ENCODE data around the gene THYN1. TPM values are rescaled to one million over a fixed set of nuclear protein-coding genes. Genes with fewer than 3 reads are reported as not detected.

The THYN1 gene
- total and polyA plus RNA-seq, 4 donors = 30.1 to 67.4 (median 35.8) TPM

GRCh38 chr11:134275534-134276395 lies 22.6 kb upstream of the THYN1 start, which contains the start of gene GLB1L3:
Gene GLB1L3, plus strand, starts transcription at chr11:134276379. Its CDS starts 362 bp downstream, at chr11:134276741.
- DNase-seq = peak; percentile 35 to 53 (median 47)
- Histone ChIP-seq H3K27me3 (ENCODE audit: control insufficient read depth in 3 of 3, insufficient read depth in 3 of 3, low read length in 2 of 3) (peaks cover 3 to 84% (median 74%) of the 10 kb centered on the region in 3 donors), H3K9ac (ENCODE audit: insufficient read depth in 1 of 2, low read length in 2 of 2) (no peak within 1 kb of the TSS)

GRCh38 chr11:134275188-134275533 lies 22.0 kb upstream of the THYN1 start:
- no peak for DNase-seq
- H3K4me3 ChIP-seq = no peak overlapping the region

More at GRCh38 chr11:134275534-134276395, 22.6 kb upstream of the THYN1 start, which contains the start of gene GLB1L3:
- peaks cover 0 to 21% (median 0%) of the 10 kb centered on the region in 5 donors for H3K4me1 ChIP-seq (ENCODE audit: control insufficient read depth in 5 of 5, insufficient read depth in 5 of 5, low read length in 5 of 5)
- no peaks in the 10 kb centered on the region for H3K36me3 ChIP-seq (ENCODE audit: control insufficient read depth in 4 of 4, insufficient read depth in 4 of 4, low read length in 4 of 4)
- H3K27ac ChIP-seq (ENCODE audit: low read depth in 1 of 2, low read length in 1 of 2) = no peak within 1 kb of the TSS
- H3K9me3 ChIP-seq (ENCODE audit: control insufficient read depth in 4 of 4, insufficient read depth in 3 of 4, low read length in 3 of 4) = peaks cover 0 to 6% (median 4%) of the 10 kb centered on the region in 4 donors
- no peak for TF ChIP-seq CTCF (IDR thresholded peaks at IDR 0.05; ENCODE audit: control extremely low read depth, extremely low read depth)
- 2% methylated on average over 67 to 68 of the region's 68 CpGs for WGBS, 2 donors
- ATAC-seq (ENCODE audit: insufficient read depth, low FRiP score) = peak; percentile 65
- H3K4me3 ChIP-seq = no peak within 1 kb of the TSS

GRCh38 chr11:134273317-134273712 lies 20.2 kb upstream of the THYN1 start:
- Histone ChIP-seq H3K4me3 (no peak overlapping the region), H3K4me1 (ENCODE audit: control insufficient read depth in 5 of 5, insufficient read depth in 5 of 5, low read length in 5 of 5) (peaks cover 0 to 21% (median 0%) of the 10 kb centered on the region in 5 donors), H3K27me3 (ENCODE audit: control insufficient read depth in 3 of 3, insufficient read depth in 3 of 3, low read length in 2 of 3) (peaks cover 6 to 68% (median 63%) of the 10 kb centered on the region in 3 donors), H3K36me3 (ENCODE audit: control insufficient read depth in 4 of 4, insufficient read depth in 4 of 4, low read length in 4 of 4) (no peaks in the 10 kb centered on the region), H3K27ac (ENCODE audit: low read depth in 1 of 2, low read length in 1 of 2) (no peak overlapping the region), H3K9ac (ENCODE audit: insufficient read depth in 1 of 2, low read length in 2 of 2) (no peak overlapping the region), H3K9me3 (ENCODE audit: control insufficient read depth in 4 of 4, insufficient read depth in 3 of 4, low read length in 3 of 4) (peaks cover 0 to 4% (median under 1%) of the 10 kb centered on the region in 4 donors)
- DNase-seq = no peak
- 31 to 50% methylated on average over 3 of the region's 3 CpGs for WGBS, 2 donors
- no peak for TF ChIP-seq CTCF (IDR thresholded peaks at IDR 0.05; ENCODE audit: control extremely low read depth, extremely low read depth)
- ATAC-seq (ENCODE audit: insufficient read depth, low FRiP score) = no peak

More at GRCh38 chr11:134275188-134275533, 22.0 kb upstream of the THYN1 start:
- 20 to 28% methylated on average over 5 of the region's 5 CpGs for WGBS, 2 donors
- peaks cover 0 to 21% (median 0%) of the 10 kb centered on the region in 5 donors for H3K4me1 ChIP-seq (ENCODE audit: control insufficient read depth in 5 of 5, insufficient read depth in 5 of 5, low read length in 5 of 5)
- H3K9ac ChIP-seq (ENCODE audit: insufficient read depth in 1 of 2, low read length in 2 of 2) = no peak overlapping the region
- H3K27me3 ChIP-seq (ENCODE audit: control insufficient read depth in 3 of 3, insufficient read depth in 3 of 3, low read length in 2 of 3) = peaks cover 6 to 78% (median 78%) of the 10 kb centered on the region in 3 donors
- no peak overlapping the region for H3K27ac ChIP-seq (ENCODE audit: low read depth in 1 of 2, low read length in 1 of 2)
- no peak for TF ChIP-seq CTCF (IDR thresholded peaks at IDR 0.05; ENCODE audit: control extremely low read depth, extremely low read depth)
- peaks cover 0 to 6% (median 4%) of the 10 kb centered on the region in 4 donors for H3K9me3 ChIP-seq (ENCODE audit: control insufficient read depth in 4 of 4, insufficient read depth in 3 of 4, low read length in 3 of 4)
- no peaks in the 10 kb centered on the region for H3K36me3 ChIP-seq (ENCODE audit: control insufficient read depth in 4 of 4, insufficient read depth in 4 of 4, low read length in 4 of 4)
- no peak for ATAC-seq (ENCODE audit: insufficient read depth, low FRiP score)
